GM12891 (cell line): ENCODE data around the gene PCBP3.
A peak's percentile ranks its signal among the peaks of the same experiment; 100 is the strongest.
"Not testable (repeated sequence)": the region's sequence is repeated elsewhere in the genome, so short reads cannot be mapped to it uniquely, and the experiment has no call there.

Experiments
- DNase-seq: peaks from one replicate; pipeline ENCODE4 v3.0.0; 2011; ENCODE audit warnings: low spot score; ENCODE audit not compliant: insufficient read length
- FAIRE-seq: peaks from 2 replicates; lab custom pipeline; 2011; peaks lifted over from hg19 to GRCh38; lab: Jason Lieb, UNC
- PAX5 ChIP-seq: IDR thresholded peaks from 2 replicates; pipeline ENCODE4 v1.6.1; 2011; ENCODE audit warnings: low read length, moderate library complexity, mild to moderate bottlenecking; ENCODE audit not compliant: insufficient read depth, severe bottlenecking
- POLR2A ChIP-seq: IDR thresholded peaks from 2 replicates; pipeline ENCODE4 v1.6.1; 2011; ENCODE audit warnings: low read depth, low read length, control low read depth
- POLR2AphosphoS5 ChIP-seq: IDR thresholded peaks from 2 replicates; pipeline ENCODE4 v1.6.1; 2011; ENCODE audit warnings: low read depth, low read length, control low read depth
- POU2F2 ChIP-seq: IDR thresholded peaks from 2 replicates; pipeline ENCODE4 v1.6.1; 2011; ENCODE audit warnings: low read depth, mild to moderate bottlenecking, control low read depth, low read length, moderate library complexity
- SPI1 ChIP-seq: IDR thresholded peaks from 2 replicates; pipeline ENCODE4 v1.6.1; 2011; ENCODE audit warnings: low read depth, low read length, control low read depth
- TAF1 ChIP-seq: IDR thresholded peaks from 2 replicates; pipeline ENCODE4 v1.6.1; 2011; ENCODE audit warnings: low read depth, low read length, control low read depth

Gene PCBP3

DNA sequence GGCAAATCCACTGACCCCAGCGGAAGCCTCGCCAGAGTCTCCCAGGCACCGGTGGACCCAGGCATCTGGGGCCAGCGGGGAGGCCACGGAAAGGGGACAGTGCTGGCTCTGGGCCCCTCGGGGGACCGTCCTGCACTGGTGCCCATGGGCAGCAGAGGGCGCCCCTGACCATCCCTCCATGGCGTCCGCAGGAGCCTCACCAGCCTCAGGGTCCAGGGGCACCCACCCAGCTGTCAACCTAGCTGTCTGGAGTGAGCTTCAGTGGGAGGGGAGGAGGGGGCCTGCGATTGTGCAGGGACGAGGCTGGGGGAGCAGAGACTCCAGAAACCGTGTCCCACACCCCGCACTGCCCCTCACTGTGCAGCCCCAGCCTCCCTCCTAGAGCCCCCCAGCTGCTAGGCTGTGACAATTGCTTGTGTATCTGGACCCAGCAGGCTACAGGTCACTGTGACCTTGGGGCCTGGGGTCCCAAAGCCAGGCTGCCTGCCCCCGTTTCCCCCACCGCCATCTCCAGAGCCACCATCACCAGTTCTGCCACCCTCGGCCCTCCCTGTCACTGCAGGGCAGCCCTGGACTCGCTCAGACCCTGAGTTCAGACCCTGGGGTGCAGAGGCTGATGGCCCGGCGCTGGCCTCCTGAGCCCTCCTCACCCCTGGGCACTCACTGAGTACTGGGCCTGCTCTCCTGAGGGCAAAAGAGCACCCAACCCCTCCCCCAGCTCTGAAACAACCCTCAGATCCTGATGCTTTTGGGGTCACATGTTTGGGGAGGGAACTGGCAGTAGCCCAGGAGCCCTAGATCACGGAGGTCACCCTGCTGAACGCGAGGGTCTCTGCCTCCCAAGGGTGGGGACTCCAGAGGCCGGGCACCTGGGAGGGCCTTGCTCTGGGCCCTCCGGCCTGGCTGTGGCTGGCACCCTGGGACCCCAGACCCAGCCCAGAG is 327.4 kb downstream of the PCBP3 start:
- DNase-seq, result no peak
- peak; percentile 13 for FAIRE-seq
- TF ChIP-seq POLR2AphosphoS5 (no peak), SPI1 (no peak), TAF1 (no peak), PAX5 (no peak), POLR2A (no peak), POU2F2 (no peak)

- DNase-seq (no peak), FAIRE-seq (no peak)
- no peak for TF ChIP-seq POU2F2
- TF ChIP-seq TAF1, result no peak
- TF ChIP-seq SPI1, result no peak
- TF ChIP-seq POLR2AphosphoS5, result no peak
- no peak for TF ChIP-seq PAX5
- no peak for TF ChIP-seq POLR2A
Measured at GRCh38 chr21:45971616-45972352, 328.3 kb downstream of the PCBP3 start.

GRCh38 chr21:45972353-45972715 is 328.8 kb downstream of the PCBP3 start:
- no peak for DNase-seq
- TF ChIP-seq SPI1, result no peak
- no peak for TF ChIP-seq TAF1
- no peak for TF ChIP-seq POLR2A
- TF ChIP-seq PAX5, result no peak
- TF ChIP-seq POU2F2, result no peak
- no peak for TF ChIP-seq POLR2AphosphoS5
- FAIRE-seq, result no peak

DNA sequence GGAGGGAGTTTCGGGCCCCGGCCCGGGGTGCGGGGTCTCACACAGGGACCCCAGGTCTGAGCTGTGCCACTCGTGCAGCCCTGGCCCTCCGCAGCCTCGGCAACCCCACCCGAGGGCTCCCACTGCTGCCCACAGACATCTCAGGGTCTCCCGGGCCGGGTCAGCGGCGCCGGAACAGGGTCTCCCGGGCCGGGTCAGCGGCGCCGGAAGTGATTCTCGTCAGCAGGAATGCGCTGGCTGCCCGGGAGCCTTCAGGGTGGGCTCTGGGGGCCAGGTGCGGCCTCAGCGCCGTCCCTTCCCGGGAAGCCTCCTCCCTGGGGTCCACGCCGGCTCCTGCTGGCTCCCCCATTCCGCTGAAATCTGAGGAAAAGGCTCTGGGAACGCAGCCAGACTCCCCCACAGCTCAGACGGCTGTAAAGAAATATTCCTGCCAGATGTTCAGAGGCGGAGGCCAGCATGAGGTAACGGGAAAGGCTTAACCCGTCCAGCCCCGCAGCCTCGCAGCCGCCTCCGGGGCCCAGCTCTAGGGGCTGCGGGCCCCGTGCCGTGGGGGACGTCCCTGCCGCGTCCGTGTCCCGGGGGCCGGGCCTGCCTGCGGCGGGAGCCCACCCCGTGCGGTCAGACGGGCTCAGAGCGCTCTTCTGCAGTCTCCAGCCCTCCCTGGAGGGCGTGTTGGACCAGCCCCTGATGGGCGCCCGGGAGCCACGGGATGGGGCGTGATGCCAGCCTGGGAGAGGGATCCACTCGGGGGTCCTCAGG is 329.4 kb downstream of the PCBP3 start:
- DNase-seq, result no peak
- FAIRE-seq, result no peak
- TF ChIP-seq POLR2A (no peak), PAX5 (no peak), POU2F2 (no peak), TAF1 (no peak), POLR2AphosphoS5 (no peak), SPI1 (no peak)

DNA sequence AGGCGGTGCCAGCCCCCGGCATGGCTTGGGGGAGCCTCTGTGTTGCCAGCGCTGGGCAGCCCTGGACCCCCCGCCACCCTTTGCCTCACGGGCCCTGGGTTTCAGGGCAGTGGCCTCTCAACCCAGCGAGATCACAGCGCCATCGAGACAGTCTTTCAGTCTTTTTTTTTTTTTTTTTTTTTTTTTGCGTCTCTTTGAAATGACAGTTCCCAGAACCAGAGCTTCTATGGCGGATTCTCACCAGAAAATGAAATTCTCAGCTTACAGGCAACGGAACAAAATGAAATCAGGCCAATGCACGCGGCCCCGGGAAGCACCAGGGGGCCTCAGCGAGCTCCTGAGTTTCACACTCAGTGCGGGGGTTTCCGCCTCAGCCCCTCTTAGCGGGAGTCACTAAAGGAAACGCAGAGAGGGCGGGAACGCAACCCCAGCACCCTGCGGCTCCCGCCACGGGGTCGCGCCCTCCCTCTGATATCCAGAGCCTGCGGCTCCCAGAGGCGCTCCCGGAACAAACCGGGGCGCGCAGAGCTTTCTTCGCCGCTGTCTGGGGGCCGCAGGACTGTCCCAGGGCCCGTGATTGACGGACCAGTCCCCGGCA is 330.0 kb downstream of the PCBP3 start:
- no peak for TF ChIP-seq POLR2AphosphoS5
- TF ChIP-seq TAF1, result no peak
- TF ChIP-seq POU2F2, result no peak
- no peak for TF ChIP-seq PAX5
- no peak for TF ChIP-seq SPI1
- no peak for TF ChIP-seq POLR2A
- DNase-seq (peak; percentile 90), FAIRE-seq (no peak)

GRCh38 chr21:45974073-45975019 is 330.8 kb downstream of the PCBP3 start:
- TF ChIP-seq POLR2AphosphoS5 (no peak), POU2F2 (no peak), PAX5 (no peak), SPI1 (no peak), TAF1 (no peak), POLR2A (no peak)
- no peak for FAIRE-seq
- DNase-seq, result peak; percentile 32

- no peak for DNase-seq
- no peak for TF ChIP-seq SPI1
- no peak for TF ChIP-seq POLR2A
- TF ChIP-seq POLR2AphosphoS5, result no peak
- TF ChIP-seq POU2F2, result no peak
- no peak for TF ChIP-seq TAF1
- TF ChIP-seq PAX5, result no peak
- no peak for FAIRE-seq
Measured at GRCh38 chr21:45975020-45975666, 331.6 kb downstream of the PCBP3 start.

DNA sequence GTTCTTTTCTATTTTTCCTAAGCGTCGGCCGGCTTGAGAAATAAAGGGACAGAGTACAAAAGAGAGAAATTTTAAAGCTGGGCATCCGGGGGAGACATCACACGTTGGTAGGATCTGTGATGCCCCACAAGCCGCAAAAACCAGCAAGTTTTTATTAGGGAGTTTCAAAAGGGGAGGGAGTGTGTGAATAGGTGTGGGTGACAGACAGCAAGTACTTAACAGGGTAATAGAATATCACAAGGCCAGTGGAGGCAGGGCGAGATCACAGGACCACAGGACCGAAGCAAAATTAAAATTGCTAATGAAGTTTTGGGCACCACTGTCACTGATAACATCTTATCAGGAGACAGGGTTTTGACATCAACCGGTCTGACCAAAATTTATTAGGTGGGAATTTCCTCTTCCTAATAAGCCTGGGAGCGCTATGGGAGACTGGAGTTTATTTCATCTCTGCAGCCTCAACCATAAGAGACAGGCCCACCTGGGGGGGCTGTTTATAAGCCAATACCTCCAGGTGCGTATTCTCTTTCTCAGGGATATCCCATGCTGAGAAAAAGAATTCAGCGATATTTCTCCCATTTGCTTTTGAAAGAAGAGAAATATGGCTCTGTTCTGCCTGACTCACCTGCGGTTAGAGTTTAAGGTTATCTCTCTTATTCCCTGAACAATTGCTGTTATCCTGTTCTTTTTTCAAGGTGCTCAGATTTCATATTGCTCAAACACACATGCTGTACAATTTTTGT is 332.3 kb downstream of the PCBP3 start:
- not testable (repeated sequence) for DNase-seq, FAIRE-seq

DNA sequence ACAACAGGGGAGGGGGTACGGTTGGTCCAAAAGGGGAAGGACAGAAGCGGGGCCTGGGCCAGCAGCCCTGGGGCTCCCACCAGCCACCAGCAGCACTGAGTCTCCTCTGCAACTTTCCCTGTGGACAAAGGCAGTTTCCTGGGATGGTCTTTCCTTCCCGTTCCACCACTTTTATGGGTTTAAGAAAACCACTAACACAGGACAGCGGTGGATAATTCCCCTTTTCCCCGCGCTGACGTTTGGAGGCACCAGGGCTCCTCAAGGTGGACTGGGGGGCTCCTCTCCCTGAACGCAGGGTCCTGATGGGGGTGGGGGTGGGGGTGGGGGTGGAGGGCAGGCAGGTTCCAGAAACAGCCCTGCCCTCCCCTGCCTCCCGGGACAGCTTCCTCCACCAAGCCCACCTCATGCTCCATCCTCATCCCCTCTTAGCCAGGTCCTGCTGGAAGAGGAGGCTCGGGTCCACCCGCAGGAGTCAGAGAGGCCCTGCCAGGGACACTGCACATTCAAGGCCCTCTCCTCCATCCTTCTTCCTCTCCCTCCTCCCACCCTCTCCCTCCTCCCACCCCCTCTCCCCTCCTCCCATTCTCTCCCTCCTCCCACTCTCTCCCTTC is 333.3 kb downstream of the PCBP3 start:
- FAIRE-seq, result no peak
- DNase-seq, result no peak

More for the DNA sequence above, 333.3 kb downstream of the PCBP3 start:
- TF ChIP-seq TAF1, result no peak
